Measurements from ENCODE around the gene ANXA3. TPM values are rescaled to one million over a fixed set of nuclear protein-coding genes. Genes with fewer than 3 reads are reported as not detected.
"Not testable (repeated sequence)": the region's sequence is repeated elsewhere in the genome, so short reads cannot be mapped to it uniquely, and the experiment has no call there.

ANXA3 gene
- total RNA-seq, 2 experiments from 2014 or later, result not detected

DNA sequence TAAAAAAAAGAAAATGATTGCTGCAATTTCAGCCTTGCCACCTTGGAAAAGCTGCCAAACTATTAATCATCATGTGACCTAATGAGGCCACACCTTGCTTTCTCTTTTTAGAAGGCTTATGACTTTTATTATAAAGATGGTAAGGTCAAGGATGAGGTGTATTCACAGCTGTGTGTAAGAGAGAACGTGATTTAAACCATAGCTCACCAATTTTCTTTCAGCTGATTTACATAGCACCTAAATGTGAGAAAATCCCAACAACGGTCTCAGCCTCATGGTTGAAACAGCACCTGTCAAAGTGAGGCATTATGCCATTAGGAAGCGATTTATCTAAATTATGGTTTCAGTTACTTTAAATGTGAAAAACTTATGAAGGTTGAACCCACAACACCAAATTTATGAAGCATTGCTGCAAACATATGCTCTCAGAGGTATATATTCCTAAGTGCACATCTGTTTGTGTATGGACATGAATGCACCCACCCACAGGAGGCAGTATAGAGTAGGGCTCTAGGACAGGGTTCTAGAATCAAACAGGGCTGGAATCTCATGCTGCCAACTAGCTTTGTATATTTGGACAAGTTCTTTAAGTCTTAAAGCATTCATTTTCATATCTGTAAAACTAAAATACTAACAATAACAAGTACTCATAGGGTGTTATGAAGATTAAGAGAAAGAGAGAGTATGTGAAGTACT lies 40.7 kb downstream of the ANXA3 start:
- POLR2A ChIA-PET, result no interaction called here
- Mint-ChIP-seq H3K27me3 (no peaks in the 10 kb centered on the region), H3K36me3 (no peaks in the 10 kb centered on the region), H3K4me3 (no peak overlapping the region), H3K9me3 (no peaks in the 10 kb centered on the region), H3K27ac (no peak overlapping the region), H3K4me1 (ENCODE audit: low read depth) (no peaks in the 10 kb centered on the region)
- DNase-seq, result peak; percentile 12
- CTCF ChIA-PET, result interaction anchor here (0.6 to 1.9 kb wide), 4 partner anchors 17 to 271 kb away, joined by 3 to 7 read pairs (median 4); no protein-coding TSS in a partner anchor
- intact Hi-C loops (cut with micrococcal nuclease), result loop anchor here (5.0 kb wide), 1 partner anchor 270 kb away; no protein-coding TSS in a partner anchor

DNA sequence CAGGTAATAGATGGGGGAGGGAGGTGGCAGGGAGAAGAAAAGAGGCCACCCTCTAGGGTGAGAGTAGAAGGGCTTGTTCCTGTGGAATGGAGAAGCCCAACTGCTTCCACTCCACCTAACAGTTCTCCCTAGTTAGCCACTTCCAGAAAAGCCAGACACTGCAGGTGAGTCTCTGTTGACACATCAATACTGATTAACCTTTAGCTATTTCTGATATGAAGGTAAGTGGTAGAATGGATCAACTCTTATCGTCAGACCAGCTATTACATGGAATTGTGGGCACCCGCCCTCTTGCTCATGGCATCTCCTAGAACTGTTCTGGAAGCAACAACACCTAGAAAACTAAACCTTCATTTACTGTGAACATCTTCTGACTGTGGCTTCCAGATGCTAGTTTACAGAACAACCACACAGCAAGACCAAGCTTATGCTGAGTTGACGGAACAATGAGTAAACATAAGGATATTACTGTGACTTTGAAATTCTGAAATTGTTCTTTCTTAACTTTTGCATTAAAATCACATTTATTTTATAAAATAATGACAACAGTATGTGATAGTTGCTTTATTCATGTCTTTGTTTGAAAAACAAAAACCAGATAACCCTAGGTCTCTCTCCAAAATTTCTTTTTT lies 44.7 kb downstream of the ANXA3 start:
- no peak overlapping the region for H3K4me3 Mint-ChIP-seq
- ChIA-PET CTCF (no interaction called here), POLR2A (no interaction called here)
- intact Hi-C loops (cut with micrococcal nuclease), result no loop called here
- no peaks in the 10 kb centered on the region for H3K36me3 Mint-ChIP-seq
- no peaks in the 10 kb centered on the region for H3K4me1 Mint-ChIP-seq (ENCODE audit: low read depth)
- H3K9me3 Mint-ChIP-seq, result no peaks in the 10 kb centered on the region
- no peak overlapping the region for H3K27ac Mint-ChIP-seq
- no peak for DNase-seq
- peaks cover 8% of the 10 kb centered on the region for H3K27me3 Mint-ChIP-seq

DNA sequence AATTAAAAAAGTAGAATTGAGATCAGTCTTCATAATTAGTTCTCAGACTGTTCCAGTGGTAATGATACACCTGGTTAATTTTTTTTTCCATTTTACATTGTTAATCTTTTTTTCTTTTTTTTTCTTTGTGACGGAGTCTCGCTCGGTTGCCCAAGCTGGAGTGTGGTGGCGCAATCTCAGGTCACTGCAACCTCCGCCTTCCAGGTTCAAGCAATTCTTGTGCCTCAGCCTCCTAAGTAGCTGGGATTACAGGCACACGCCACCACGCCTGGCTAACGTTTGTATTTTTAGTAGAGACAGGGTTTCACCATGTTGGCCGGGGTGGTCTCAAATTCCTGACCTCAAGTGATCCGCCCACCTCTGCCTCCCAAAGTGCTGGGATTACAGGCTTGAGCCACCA lies 46.9 kb downstream of the ANXA3 start:
- H3K27me3 Mint-ChIP-seq, result peaks cover 14% of the 10 kb centered on the region
- intact Hi-C loops (cut with micrococcal nuclease); CTCF ChIA-PET; H3K4me1 Mint-ChIP-seq (ENCODE audit: low read depth); H3K4me3 Mint-ChIP-seq; POLR2A ChIA-PET; DNase-seq; H3K27ac Mint-ChIP-seq; H3K36me3 Mint-ChIP-seq; H3K9me3 Mint-ChIP-seq: not testable (repeated sequence)

DNA sequence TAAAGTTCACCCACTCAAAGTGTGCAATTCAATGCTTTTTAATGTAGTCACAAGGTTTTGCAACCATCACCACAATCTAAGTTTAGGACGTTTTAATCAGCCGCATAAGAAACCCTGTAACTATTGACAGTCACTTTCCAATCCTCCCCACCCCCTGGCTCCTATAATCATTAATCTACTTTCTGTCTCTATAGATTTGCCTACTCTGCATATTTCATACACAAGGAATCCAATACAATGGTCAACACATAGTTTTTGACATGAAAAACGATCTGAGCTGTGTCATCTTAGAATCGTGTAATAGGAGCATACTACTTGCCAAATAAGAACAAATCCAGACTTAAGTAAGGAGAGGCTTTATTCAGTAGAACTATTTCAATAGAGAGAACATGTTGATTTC lies 47.6 kb downstream of the ANXA3 start:
- no peak for DNase-seq
- Mint-ChIP-seq H3K27me3 (peaks cover 15% of the 10 kb centered on the region), H3K4me3 (no peak overlapping the region), H3K9me3 (no peaks in the 10 kb centered on the region), H3K4me1 (ENCODE audit: low read depth) (no peaks in the 10 kb centered on the region), H3K36me3 (no peaks in the 10 kb centered on the region), H3K27ac (no peak overlapping the region)
- CTCF ChIA-PET, result no interaction called here
- POLR2A ChIA-PET, result no interaction called here
- intact Hi-C loops (cut with micrococcal nuclease), result no loop called here

DNA sequence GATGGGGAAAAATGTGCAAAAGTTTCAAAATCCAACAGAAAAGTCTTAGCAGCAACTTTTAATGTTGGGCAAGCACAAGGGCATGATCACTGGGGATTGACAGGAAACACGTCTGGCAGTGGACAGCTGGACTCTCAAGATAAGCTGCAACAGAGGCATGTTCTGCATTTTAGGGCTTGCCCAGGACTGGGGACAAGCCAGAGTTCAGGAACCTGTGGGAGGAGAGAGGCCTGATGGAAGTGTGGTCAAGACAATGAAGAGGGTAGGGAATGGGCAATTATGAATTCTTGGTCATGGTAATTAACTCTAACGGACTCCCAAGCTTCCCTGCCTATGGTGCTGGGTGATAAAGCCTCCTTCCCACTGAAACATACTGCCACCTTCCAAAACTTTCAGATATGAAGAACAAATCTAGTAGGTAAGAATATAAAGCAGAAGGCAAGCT lies 48.4 kb downstream of the ANXA3 start:
- H3K27ac Mint-ChIP-seq, result no peak overlapping the region
- CTCF ChIA-PET, result no interaction called here
- POLR2A ChIA-PET, result no interaction called here

DNA sequence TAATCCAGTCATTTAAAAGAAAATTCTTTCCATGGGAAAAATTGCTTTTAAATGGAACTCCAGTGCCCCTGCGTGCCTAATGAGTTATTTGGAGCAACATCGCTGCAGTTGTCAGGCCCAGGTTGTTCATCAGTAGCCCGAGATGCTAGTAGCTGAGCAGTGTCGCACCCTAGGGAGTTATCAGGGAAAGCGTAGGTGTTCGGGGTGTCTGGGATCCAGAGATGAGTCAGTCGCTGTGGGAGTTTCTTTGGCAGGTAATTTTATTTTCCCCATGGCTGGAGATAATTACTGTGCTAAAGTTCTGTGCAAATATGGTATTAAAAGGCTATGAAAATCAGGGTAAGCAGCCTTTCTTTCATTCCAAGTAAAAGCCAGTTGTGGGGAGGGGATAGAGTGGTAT lies 49.4 kb downstream of the ANXA3 start:
- intact Hi-C loops (cut with micrococcal nuclease), result no loop called here
- no peak overlapping the region for H3K27ac Mint-ChIP-seq
- POLR2A ChIA-PET, result no interaction called here
- no peaks in the 10 kb centered on the region for H3K4me1 Mint-ChIP-seq (ENCODE audit: low read depth)
- H3K36me3 Mint-ChIP-seq, result no peaks in the 10 kb centered on the region
- DNase-seq, result no peak
- peaks cover 15% of the 10 kb centered on the region for H3K27me3 Mint-ChIP-seq
- CTCF ChIA-PET, result no interaction called here
- no peaks in the 10 kb centered on the region for H3K9me3 Mint-ChIP-seq
- no peak overlapping the region for H3K4me3 Mint-ChIP-seq

More for the DNA sequence above, 48.4 kb downstream of the ANXA3 start:
- no peaks in the 10 kb centered on the region for H3K9me3 Mint-ChIP-seq
- no peaks in the 10 kb centered on the region for H3K36me3 Mint-ChIP-seq
- peaks cover 15% of the 10 kb centered on the region for H3K27me3 Mint-ChIP-seq
- no peak overlapping the region for H3K4me3 Mint-ChIP-seq
- no peak for DNase-seq
- no peaks in the 10 kb centered on the region for H3K4me1 Mint-ChIP-seq (ENCODE audit: low read depth)
- intact Hi-C loops (cut with micrococcal nuclease), result no loop called here

DNA sequence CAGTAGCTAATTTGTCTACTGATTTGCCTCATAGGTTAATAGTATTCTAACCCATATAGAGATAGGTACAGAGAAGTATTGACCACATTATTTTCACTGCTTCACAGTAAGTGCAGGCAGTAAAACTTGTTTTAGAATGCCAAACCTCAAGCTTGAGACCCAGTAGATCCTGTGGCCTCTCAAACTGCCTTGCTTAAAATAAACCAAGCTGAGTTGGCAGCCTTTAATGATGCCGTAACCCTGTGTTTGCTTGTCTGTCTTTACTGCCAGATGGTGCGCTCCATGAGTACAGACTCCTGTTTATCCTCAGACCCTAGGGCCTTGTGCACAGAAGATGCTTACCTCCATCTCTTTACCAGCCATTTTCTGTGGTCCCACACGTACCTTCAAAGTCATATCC lies 50.8 kb downstream of the ANXA3 start:
- Mint-ChIP-seq H3K4me1 (ENCODE audit: low read depth) (no peaks in the 10 kb centered on the region), H3K27ac (no peak overlapping the region), H3K4me3 (no peak overlapping the region), H3K36me3 (no peaks in the 10 kb centered on the region), H3K9me3 (no peaks in the 10 kb centered on the region), H3K27me3 (peaks cover 15% of the 10 kb centered on the region)
- intact Hi-C loops (cut with micrococcal nuclease), result no loop called here
- no peak for DNase-seq
- ChIA-PET CTCF (interaction anchor here (1.4 kb wide), 1 partner anchor 261 kb away, joined by 7 read pairs; no protein-coding TSS in a partner anchor), POLR2A (no interaction called here)

DNA sequence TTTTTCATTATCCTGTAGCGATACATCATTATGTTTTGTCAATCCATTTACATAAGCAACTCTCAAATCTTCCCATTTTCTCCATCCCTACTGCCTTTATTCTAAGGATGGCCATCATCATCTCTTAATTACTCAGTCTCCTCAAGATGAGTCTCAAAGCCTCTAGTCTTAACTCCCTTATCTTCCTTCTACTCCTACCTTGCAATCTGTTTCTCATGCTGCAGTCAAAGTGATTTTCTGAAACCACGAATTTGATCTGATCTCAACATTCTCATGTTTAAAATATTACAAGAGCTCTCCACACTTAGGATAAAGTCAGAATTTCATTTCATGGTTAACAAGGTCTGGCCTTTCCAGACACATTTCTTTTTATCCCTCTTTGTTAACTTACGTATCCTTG lies 51.8 kb downstream of the ANXA3 start:
- ChIA-PET CTCF (no interaction called here), POLR2A (no interaction called here)
- Mint-ChIP-seq H3K27me3 (peaks cover 15% of the 10 kb centered on the region), H3K4me1 (ENCODE audit: low read depth) (no peaks in the 10 kb centered on the region), H3K27ac (no peak overlapping the region), H3K9me3 (no peaks in the 10 kb centered on the region), H3K4me3 (no peak overlapping the region), H3K36me3 (no peaks in the 10 kb centered on the region)
- intact Hi-C loops (cut with micrococcal nuclease), result no loop called here
- DNase-seq, result no peak

DNA sequence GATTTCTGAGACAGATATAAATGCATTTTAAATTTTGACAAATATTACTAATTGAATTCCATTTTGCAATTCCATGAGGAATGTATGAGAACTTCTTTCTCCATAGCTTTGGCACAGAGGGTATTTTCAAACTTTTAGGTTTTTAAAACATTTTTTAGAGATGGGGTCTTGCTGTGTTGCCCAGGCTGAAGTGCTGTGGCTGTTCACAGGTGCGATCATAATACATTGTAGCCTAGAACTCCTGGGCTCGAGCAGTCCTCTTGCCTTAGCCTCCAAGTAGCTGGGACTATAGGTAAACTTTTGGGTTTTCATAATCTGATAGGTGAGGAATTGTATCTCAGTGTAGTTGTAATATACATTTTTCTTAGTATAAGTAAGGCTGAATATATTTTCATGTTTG lies 53.4 kb downstream of the ANXA3 start:
- CTCF ChIA-PET, result no interaction called here
- no peaks in the 10 kb centered on the region for H3K9me3 Mint-ChIP-seq
- no peaks in the 10 kb centered on the region for H3K36me3 Mint-ChIP-seq
- no peak for DNase-seq
- no peak overlapping the region for H3K4me3 Mint-ChIP-seq
- no peak overlapping the region for H3K27ac Mint-ChIP-seq
- peaks cover 13% of the 10 kb centered on the region for H3K27me3 Mint-ChIP-seq
- no peaks in the 10 kb centered on the region for H3K4me1 Mint-ChIP-seq (ENCODE audit: low read depth)
- POLR2A ChIA-PET, result no interaction called here
- intact Hi-C loops (cut with micrococcal nuclease), result no loop called here

DNA sequence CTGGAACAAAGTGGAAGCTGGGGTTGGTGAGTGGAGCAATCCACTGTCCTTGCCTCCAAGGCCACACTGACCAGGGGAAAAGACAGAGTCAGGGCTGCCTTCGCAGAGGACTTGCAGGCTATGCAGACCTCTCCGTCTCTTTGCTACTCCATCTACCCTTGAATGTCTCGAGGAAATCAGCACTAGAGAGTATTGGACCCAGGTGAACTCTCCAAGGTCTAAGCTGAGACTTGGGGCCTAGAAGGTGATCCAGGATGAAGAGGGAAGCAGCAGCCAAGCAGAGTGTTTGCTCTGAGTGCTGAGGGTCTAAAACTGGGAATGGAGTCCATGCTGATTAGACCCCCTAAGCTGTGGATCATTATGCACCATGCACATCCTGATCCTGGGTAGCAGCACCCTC lies 54.5 kb downstream of the ANXA3 start:
- Mint-ChIP-seq H3K36me3 (no peaks in the 10 kb centered on the region), H3K9me3 (no peaks in the 10 kb centered on the region), H3K4me1 (ENCODE audit: low read depth) (peaks cover 7% of the 10 kb centered on the region), H3K4me3 (no peak overlapping the region), H3K27me3 (peaks cover 8% of the 10 kb centered on the region), H3K27ac (no peak overlapping the region)
- intact Hi-C loops (cut with micrococcal nuclease), result no loop called here
- ChIA-PET POLR2A (no interaction called here), CTCF (interaction anchor here (0.8 kb wide), 1 partner anchor 9 kb away, joined by 3 read pairs; no protein-coding TSS in a partner anchor)
- DNase-seq, result no peak

DNA sequence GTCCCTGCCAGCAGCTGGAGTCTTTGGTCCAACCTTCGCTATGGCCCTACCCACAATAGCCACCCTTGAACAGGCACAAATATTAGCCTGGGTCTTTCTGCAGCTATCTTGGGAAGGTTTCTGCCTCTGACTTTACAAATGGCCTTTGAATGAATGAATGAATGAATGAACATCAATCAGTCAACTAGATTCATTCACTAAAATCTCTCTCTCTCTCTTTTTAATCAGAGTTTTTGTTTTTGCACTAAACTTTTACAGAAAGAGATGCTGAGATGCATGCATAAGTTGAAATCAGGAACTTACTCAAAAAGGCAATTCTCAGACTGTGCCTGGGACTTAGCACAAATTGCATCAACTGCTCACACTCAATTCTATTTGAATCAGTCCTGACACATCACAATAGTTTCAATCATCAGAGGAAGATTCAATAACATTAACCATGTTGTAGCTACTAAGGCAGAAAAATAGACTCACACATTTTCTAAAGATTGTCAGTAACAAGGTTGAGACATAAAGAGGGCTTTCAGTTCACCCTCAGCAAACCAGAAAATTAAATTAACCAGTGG lies 55.0 kb downstream of the ANXA3 start:
- intact Hi-C loops (cut with micrococcal nuclease), result no loop called here
- Mint-ChIP-seq H3K36me3 (no peaks in the 10 kb centered on the region), H3K4me3 (no peak overlapping the region), H3K4me1 (ENCODE audit: low read depth) (peaks cover 10% of the 10 kb centered on the region), H3K27me3 (peaks cover 7% of the 10 kb centered on the region), H3K27ac (no peak overlapping the region), H3K9me3 (no peaks in the 10 kb centered on the region)
- ChIA-PET CTCF (interaction anchor here (0.6 to 0.8 kb wide), 2 partner anchors 8 to 261 kb away, joined by 3 to 4 read pairs; no protein-coding TSS in a partner anchor), POLR2A (interaction anchor here (0.6 kb wide), 1 partner anchor 13 kb away, joined by 3 read pairs; no protein-coding TSS in a partner anchor)
- DNase-seq, result no peak

DNA sequence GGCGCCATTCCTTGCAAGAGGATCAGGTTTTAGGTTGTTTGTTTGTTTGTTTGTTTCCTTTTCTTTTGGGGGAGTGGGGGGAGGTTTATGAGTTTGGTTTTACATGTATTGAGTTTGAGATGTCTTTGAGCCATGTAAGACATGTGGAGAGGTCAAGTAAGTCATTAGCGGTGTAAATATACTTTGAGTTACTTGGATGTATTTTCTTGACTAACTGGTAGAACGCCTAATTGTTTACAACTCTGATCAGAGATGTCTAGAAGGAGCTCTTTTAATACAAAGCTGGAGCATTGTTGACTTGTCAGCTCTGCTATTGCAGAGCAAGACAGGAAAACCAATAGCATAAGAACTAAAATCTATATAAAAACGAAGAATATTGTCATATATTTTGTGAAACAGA lies 57.1 kb downstream of the ANXA3 start:
- Mint-ChIP-seq H3K4me3 (no peak overlapping the region), H3K27ac (no peak overlapping the region), H3K36me3 (no peaks in the 10 kb centered on the region), H3K9me3 (no peaks in the 10 kb centered on the region), H3K27me3 (peaks cover under 1% of the 10 kb centered on the region), H3K4me1 (ENCODE audit: low read depth) (peaks cover 16% of the 10 kb centered on the region)
- no peak for DNase-seq
- CTCF ChIA-PET, result interaction anchor here (1.2 to 1.6 kb wide), 2 partner anchors 14 to 17 kb away, joined by 3 to 4 read pairs; no protein-coding TSS in a partner anchor
- POLR2A ChIA-PET, result no interaction called here
- intact Hi-C loops (cut with micrococcal nuclease), result no loop called here
